Neural progenitor cell (in vitro differentiated cells): Measurements from ENCODE around the gene PPM1K.

Source experiments
- EZH2 ChIP-seq: fragments of 200-600 bp; sonication (generic); IDR thresholded peaks from 2 replicates; pipeline ENCODE4 v1.6.1; 2017; ENCODE audit warnings: antibody characterized with exemption, mild to moderate bottlenecking, moderate library complexity
- EZH2phosphoT487 ChIP-seq: fragments of 200-600 bp; sonication (generic); IDR thresholded peaks from 2 replicates; pipeline ENCODE4 v1.6.1; 2017; ENCODE audit warnings: antibody characterized with exemption
- TF ChIP-seq, protein P1 (sequence below): fragments of 200-600 bp; sonication (generic); IDR thresholded peaks from 2 replicates; pipeline ENCODE4 v1.5.1; 2017; ENCODE audit warnings: antibody characterized with exemption, mild to moderate bottlenecking

DNA sequence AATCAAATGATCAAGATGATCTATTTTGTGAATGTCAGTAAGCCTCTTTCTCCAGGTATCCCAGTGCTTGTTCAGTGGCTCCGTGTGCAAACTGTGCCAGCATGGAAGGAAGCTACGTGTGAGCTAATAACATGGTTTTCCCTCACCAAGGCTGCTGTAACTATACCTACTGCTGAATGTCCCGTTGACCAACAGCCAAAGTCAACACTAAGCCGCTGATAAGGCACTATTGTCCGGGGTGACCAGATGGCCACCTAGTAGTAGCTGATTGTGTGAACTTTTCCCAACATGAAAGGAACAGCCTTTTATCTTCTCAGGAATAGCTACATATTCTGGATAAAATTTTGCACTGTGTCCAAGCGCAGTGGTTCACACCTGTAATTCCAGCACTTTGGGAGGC, 68.0 kb downstream of the PPM1K start:
- TF ChIP-seq, protein P1, sequence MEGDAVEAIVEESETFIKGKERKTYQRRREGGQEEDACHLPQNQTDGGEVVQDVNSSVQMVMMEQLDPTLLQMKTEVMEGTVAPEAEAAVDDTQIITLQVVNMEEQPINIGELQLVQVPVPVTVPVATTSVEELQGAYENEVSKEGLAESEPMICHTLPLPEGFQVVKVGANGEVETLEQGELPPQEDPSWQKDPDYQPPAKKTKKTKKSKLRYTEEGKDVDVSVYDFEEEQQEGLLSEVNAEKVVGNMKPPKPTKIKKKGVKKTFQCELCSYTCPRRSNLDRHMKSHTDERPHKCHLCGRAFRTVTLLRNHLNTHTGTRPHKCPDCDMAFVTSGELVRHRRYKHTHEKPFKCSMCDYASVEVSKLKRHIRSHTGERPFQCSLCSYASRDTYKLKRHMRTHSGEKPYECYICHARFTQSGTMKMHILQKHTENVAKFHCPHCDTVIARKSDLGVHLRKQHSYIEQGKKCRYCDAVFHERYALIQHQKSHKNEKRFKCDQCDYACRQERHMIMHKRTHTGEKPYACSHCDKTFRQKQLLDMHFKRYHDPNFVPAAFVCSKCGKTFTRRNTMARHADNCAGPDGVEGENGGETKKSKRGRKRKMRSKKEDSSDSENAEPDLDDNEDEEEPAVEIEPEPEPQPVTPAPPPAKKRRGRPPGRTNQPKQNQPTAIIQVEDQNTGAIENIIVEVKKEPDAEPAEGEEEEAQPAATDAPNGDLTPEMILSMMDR, result no peak
- no peak for TF ChIP-seq EZH2
- TF ChIP-seq EZH2phosphoT487, result no peak
